Epidermal melanocyte (primary cell): ENCODE data around the gene DPP9.
A peak's percentile ranks its signal among the peaks of the same experiment; 100 is the strongest.
"Not testable (repeated sequence)": the region's sequence is repeated elsewhere in the genome, so short reads cannot be mapped to it uniquely, and the experiment has no call there.

ENCODE experiments used
- DNase-seq: peaks from one replicate; pipeline ENCODE4 v3.0.0; 2011; ENCODE audit warnings: low spot score; ENCODE audit not compliant: insufficient read length

DPP9 gene

DNA sequence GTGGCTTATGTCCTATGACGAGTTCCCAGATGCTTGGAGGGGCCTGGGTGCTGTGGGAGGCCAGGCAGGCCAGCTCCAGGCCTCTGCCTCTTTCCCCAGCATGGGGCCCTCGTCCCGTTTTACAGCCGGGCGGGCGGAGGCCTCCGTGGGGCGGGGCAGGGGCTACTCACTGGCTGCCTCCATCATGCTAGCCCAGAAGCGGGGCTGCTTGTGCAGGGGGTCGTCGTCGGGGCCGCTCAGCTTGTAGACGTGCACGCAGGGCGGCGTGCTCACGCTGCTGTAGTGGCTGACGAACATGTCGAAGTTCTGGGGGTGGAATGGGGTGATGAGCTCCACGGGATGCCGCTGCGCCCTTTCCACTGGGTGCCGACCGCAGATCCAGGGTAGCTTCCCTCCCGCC lies 35.1 kb downstream of the DPP9 start:
- DNase-seq, result no peak

DNA sequence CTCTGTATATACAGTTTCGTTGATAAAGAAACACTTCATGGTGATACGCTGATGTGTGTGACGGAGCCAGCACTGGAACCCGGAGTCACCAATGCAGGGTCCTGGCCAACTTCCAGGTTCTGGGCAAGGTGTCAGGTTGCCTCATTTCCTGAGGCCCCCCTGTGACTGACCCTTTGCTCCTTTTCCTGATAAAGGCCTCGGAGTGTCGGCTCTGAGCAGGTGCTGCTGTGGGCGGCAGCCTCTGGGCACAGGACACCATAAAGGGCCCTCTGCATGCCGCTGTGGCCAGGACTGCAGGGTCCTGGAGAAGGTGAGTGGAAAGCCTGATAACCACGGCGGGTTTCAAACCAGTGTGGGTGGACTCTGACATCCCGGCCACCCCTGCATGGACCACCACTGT lies 36.2 kb downstream of the DPP9 start:
- no peak for DNase-seq

DNA sequence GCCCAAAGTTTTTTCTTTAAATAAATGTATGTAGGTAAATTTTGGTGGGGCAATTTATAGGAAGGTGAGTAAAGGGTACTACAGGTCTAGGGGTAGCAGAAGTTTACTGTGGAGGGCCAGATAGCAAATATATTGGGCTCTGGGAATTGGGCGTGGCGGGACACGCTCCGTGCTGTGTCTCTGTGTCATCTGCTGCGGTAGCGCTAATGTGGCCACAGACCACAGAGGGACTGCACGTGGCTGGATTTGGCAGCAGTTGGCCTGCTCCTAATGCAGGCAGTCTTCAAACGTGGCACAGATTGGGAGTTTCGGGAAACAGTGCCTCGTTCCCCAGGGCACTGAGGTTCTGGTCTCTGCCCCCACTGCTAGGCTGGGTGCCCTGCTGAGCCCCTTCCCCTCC lies 36.9 kb downstream of the DPP9 start:
- no peak for DNase-seq

- DNase-seq, result no peak
These were observed 39.1 kb downstream of the DPP9 start for GRCh38 chr19:4684312-4685095.

- DNase-seq, result no peak
These were observed 41.0 kb downstream of the DPP9 start for GRCh38 chr19:4682417-4683200.

GRCh38 chr19:4680021-4680420 lies 43.6 kb downstream of the DPP9 start:
- not testable (repeated sequence) for DNase-seq

GRCh38 chr19:4678881-4679790 lies 44.5 kb downstream of the DPP9 start:
- no peak for DNase-seq

DNA sequence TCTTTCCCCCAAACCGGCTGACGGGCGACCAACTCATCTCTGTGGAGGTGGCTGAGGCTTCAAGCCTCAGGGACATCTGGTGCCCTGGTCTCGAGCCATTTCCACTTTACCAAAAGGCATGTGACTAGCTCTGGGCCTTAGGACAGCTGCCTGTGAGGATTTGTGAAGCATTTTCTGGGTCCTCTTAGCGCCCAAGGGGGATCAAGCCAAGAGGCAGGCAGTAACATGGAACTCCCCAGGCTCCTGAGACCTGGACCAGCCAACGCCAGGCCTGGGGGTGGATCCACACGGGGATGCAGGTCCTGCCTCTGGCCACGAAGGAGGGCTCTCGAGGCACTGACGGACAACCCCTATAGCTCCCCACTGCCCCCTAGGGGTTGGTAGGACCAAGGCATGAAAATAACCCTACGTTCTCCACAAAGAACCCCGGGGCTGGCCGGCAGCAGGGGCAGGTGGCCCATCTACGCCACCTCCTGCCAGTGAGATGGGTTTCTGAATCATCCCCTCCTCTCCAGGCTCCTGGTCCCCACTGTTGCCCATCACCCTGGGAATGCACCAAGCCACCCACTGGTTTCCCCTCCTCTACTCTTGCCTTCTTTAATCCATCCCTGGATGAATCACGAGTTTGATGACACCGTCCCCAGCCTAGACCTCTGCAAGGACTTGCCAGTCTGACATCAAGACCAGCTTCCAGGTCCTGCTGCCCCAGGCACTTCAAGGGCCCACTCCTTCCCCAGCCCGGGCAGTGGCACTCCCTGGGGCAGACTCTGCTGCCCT lies 46.5 kb downstream of the DPP9 start:
- DNase-seq, result no peak

GRCh38 chr19:4675346-4675745 lies 48.3 kb downstream of the DPP9 start:
- no peak for DNase-seq

DNA sequence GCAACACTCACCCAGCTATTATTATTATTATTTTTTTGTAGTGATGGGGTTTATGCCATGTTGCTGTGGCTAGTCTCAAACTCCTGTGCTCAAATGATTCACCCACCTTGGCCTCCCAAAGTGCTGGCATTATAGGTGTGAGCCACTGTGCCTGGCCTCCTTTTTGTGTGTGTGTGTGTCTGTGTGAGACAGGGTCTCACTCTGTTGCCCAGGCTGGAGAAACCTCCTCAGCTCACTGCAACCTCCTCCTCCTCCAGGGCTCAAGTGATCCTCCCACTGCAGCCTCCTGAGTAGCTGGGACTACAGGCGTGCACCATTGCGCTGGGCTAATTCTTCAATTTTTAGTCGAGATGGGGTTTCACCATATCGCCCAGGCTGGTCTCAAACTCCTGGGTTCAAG lies 49.9 kb downstream of the DPP9 start:
- DNase-seq, result no peak

DNA sequence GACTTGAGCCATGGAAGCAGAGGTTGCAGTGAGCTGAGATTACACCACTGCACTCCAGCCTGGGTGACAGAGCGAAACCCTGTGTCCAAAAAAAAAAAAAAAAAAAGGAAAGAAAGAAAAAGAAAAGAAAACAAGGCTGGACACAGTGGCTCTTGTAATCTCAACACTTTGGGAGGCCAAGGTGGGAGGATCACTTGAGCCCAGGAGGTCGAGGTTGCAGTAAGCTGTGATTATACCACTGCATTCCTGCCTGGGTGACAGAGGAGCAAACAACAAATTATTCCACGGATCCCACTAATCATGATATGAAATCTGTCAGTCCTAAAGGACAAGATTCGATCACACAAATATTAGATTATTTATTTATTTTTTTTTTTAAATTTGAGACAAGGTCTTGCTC lies 50.4 kb downstream of the DPP9 start:
- no peak for DNase-seq

DNA sequence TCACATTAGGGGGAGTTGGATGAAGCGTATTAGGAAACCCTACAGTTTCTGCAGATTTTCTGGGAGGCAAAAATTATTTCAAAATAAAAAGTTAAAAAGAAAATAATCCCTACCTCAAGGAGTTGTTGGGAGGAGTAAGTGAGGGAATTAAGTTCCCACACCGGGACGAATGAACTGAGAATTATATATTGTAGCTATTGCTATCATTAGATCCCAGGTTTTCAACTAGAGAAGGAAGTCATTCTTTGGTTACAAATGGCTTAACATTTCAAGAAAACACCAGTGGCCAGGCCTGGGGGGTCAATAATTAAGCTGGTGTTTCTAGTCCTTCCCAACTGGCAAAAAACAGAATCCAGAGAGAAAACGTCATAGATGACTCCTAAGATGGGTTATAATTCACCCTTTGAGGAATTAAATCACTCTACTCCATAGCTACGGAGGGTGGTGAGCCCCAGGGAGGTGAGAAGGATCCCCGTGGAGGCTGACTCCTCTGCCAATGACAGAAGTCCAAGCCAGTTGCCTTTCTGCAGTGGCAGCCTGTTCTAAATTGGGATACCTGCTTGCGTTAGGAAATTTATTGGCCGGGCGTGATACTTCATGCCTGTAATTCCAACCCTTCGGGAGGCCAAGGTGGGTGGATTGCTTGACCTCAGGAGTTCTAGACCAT lies 52.3 kb downstream of the DPP9 start:
- no peak for DNase-seq

DNA sequence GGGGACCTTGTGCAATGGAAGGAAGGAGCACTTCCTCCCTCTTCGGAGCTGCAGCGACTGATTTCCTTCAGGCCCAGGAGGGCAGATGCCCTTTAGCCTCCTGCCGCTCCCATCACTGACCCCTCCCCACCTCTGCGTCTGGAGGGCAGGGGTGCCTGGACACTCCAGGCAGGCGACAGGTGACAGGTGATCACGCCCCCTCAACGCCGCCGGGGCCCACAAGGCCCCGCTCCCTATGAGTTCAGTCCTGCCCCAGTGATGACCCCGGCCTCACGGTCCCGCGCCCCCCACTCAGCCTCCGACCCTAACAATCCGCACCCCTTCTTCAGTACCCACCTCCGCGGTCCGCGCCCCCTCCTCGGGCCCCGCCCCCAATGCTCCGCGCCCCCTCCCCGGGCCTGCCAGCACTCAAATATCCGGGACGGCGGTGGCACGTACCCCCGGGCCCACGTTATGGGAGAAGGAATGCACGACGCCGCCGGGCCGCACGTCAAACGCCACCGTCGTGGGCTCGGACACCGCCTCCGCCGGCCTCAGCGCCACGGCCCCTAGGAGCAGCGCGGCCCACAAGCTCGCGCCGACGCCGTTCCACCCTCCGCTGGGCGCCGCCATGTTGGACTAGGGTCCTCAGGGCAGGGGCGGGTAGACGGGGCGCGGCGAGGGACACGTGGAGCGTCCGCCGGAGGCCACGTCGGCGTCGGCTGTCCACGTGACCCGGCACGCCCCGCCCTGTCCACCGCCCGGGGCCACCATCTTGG lies 53.7 kb downstream of the DPP9 start, which contains the start of gene MYDGF:
Gene MYDGF, minus strand, starts transcription at position 620 of the 758 bp plus-strand sequence. Its CDS starts 8 bp downstream, at position 612.
- peak; percentile 98 for DNase-seq

- DNase-seq, result no peak
These were observed 59.0 kb downstream of the DPP9 start for GRCh38 chr19:4664642-4665041.

DNA sequence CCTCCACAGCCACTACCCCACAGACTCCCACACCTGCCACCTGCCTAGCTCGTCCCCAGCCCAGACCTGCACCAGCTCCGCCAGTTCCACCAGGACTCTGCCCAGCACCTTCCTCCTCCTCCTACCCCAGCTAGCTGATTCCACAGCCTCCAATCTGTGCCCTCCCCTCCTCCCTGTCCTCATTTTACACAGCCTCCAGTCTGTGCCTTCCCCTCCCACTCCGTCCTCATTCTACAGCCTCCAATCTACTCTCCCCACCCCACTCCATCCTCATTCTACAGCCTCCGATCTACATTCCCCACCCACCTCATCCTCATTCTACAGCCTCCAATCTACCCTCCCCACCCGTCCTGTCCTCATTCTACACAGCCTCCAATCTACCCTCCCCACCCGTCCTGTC lies 60.8 kb downstream of the DPP9 start:
- no peak for DNase-seq

DNA sequence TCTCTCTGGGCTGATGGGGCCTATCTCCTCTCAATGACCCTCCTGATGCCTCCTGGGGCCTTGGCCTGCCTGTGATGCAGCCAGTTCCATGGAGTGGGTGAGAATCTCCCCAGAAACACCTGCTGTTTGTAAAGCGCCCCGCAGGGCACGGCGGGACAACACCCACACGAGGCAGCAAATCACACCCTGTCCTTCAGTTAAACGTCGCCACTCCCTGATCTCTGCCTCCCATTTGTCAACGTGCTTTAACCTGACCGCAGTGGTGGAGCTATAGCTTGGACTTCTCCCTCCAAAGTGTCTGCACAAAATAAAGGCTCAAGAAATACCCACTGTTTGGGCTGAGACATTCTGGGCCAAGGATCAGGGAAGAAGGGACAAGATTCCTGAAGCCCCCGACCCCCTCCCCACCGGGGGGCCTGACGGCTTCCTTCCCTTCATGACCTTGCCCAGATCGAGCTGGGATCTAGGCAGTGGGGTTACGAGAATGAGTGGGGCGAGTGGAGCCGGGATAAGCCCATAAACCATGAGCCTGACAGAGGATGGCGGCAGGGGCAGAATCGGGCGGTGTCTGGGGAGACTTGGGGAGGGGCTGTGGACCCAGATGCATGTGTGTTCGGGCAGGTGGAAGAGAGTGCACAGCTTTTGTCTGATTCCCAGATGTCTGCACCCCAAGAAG lies 61.5 kb downstream of the DPP9 start:
- no peak for DNase-seq

- no peak for DNase-seq
These were observed 62.6 kb downstream of the DPP9 start for GRCh38 chr19:4660993-4661392.

GRCh38 chr19:4660181-4660791 lies 63.4 kb downstream of the DPP9 start:
- no peak for DNase-seq

DNA sequence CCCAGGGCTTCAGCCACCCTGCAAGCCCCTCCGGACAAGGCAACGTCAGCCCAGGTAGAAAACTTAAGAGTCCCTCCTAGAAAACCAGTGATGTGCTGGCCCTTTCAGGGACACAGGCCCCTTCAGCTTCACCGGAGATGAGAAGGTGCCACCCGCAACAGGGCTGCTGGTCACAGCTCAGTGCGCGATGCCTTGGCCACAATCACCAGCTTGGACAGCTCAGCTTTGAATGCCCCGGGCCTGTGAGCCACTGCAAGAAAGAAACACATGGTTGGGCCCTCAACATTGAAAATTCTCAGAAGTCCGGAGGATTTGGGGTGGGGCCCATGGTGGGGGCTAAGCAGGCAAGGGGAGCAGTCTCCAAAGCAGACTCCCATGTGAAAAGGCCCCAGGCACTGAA lies 65.8 kb downstream of the DPP9 start:
- DNase-seq, result no peak
